ENCODE measurements around the gene SLC48A1.
A peak's percentile ranks its signal among the peaks of the same experiment; 100 is the strongest.

Gene SLC48A1

GRCh38 chr12:47744005-47744651, 28.9 kb upstream of the SLC48A1 start:
- DNase-seq (ENCODE audit: low read depth, low spot score): peak; percentile 23

- no peak for DNase-seq (ENCODE audit: low read depth, low spot score)
These were observed 28.1 kb upstream of the SLC48A1 start for GRCh38 chr12:47744778-47745436.

- no peak for DNase-seq (ENCODE audit: low read depth, low spot score)
These were observed 27.5 kb upstream of the SLC48A1 start for GRCh38 chr12:47745485-47746041.

- DNase-seq (ENCODE audit: low read depth, low spot score): no peak
These were observed 27.0 kb upstream of the SLC48A1 start for GRCh38 chr12:47746073-47746472.

GRCh38 chr12:47746523-47746922, 26.5 kb upstream of the SLC48A1 start:
- no peak for DNase-seq (ENCODE audit: low read depth, low spot score)

GRCh38 chr12:47747126-47747525, 25.9 kb upstream of the SLC48A1 start:
- DNase-seq (ENCODE audit: low read depth, low spot score): no peak

- DNase-seq (ENCODE audit: low read depth, low spot score): no peak
These were observed 25.2 kb upstream of the SLC48A1 start for GRCh38 chr12:47747596-47748506.

GRCh38 chr12:47748507-47748828, 24.6 kb upstream of the SLC48A1 start:
- no peak for DNase-seq (ENCODE audit: low read depth, low spot score)

GRCh38 chr12:47748899-47749298, 24.1 kb upstream of the SLC48A1 start:
- DNase-seq (ENCODE audit: low read depth, low spot score): no peak

GRCh38 chr12:47750229-47750798, 22.7 kb upstream of the SLC48A1 start:
- DNase-seq (ENCODE audit: low read depth, low spot score): no peak

- no peak for DNase-seq (ENCODE audit: low read depth, low spot score)
These were observed 22.0 kb upstream of the SLC48A1 start for GRCh38 chr12:47750916-47751470.

GRCh38 chr12:47751561-47751960, 21.5 kb upstream of the SLC48A1 start:
- no peak for DNase-seq (ENCODE audit: low read depth, low spot score)

GRCh38 chr12:47752121-47752520, 20.9 kb upstream of the SLC48A1 start:
- no peak for DNase-seq (ENCODE audit: low read depth, low spot score)

- no peak for DNase-seq (ENCODE audit: low read depth, low spot score)
These were observed 20.5 kb upstream of the SLC48A1 start for GRCh38 chr12:47752552-47752951.

GRCh38 chr12:47753021-47754001, 19.7 kb upstream of the SLC48A1 start:
- no peak for DNase-seq (ENCODE audit: low read depth, low spot score)

GRCh38 chr12:47754126-47754525, 18.9 kb upstream of the SLC48A1 start:
- no peak for DNase-seq (ENCODE audit: low read depth, low spot score)

- DNase-seq (ENCODE audit: low read depth, low spot score): no peak
These were observed 18.2 kb upstream of the SLC48A1 start for GRCh38 chr12:47754881-47755280.

GRCh38 chr12:47755655-47756562, 17.1 kb upstream of the SLC48A1 start:
- no peak for DNase-seq (ENCODE audit: low read depth, low spot score)

GRCh38 chr12:47757364-47757839, 15.6 kb upstream of the SLC48A1 start:
- no peak for DNase-seq (ENCODE audit: low read depth, low spot score)
